ENCODE results near the gene RAD51B. TPM values are rescaled to one million over a fixed set of nuclear protein-coding genes. Genes with fewer than 3 reads are reported as not detected.
A peak's percentile ranks its signal among the peaks of the same experiment; 100 is the strongest.

The RAD51B gene
- total and polyA plus RNA-seq, 8 donors: 10.8 to 18.3 (median 14.1) TPM

DNA sequence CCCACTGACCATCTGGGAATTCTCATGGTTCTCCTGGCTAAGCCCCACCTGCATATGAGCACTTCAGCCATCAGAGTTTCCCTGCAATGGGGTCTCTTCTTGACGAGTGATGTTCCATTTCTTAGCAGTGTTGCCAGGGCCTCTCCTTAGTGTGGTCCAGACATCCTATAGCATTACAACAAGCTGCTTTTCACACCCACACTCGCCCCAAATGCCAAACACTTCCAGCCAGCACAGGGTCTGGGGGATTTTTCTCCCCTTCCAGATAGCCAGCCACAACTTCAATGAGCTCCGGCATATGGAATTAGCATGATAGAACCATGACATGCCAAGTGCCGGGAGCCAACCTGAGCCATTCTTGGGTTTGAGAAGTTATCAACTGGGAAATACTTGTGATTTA, 705.9 kb downstream of the RAD51B start:
- H3K36me3 ChIP-seq: no peaks in the 10 kb centered on the region
- H3K27me3 ChIP-seq: no peaks in the 10 kb centered on the region
- peaks cover 0 to 14% of the 10 kb centered on the region in 2 donors for H3K9me3 ChIP-seq
- H3K27ac ChIP-seq: no peak overlapping the region
- ATAC-seq: no peak
- intact Hi-C loops (cut with DNase I): no loop called here
- no peak overlapping the region for H3K4me3 ChIP-seq
- DNase-seq: no peak
- TF ChIP-seq CTCF (IDR thresholded peaks at IDR 0.05): no peak
- peaks cover 34 to 44% of the 10 kb centered on the region in 2 donors for H3K4me1 ChIP-seq

GRCh38 chr14:68526512-68527091, 707.0 kb downstream of the RAD51B start:
- H3K27ac ChIP-seq: peak overlapping the region; percentile 61 to 70
- no peak overlapping the region for H3K4me3 ChIP-seq
- DNase-seq: peak in 2 of 4 donors; percentile 79
- peaks cover 0 to 25% of the 10 kb centered on the region in 2 donors for H3K9me3 ChIP-seq
- intact Hi-C loops (cut with DNase I): no loop called here
- ATAC-seq: peak; percentile 92
- H3K36me3 ChIP-seq: no peaks in the 10 kb centered on the region
- no peaks in the 10 kb centered on the region for H3K27me3 ChIP-seq
- peaks cover 29 to 36% of the 10 kb centered on the region in 2 donors for H3K4me1 ChIP-seq
- no peak for TF ChIP-seq CTCF (IDR thresholded peaks at IDR 0.05)

- intact Hi-C loops (cut with DNase I): no loop called here
These were observed 707.8 kb downstream of the RAD51B start for GRCh38 chr14:68527329-68527851.

DNA sequence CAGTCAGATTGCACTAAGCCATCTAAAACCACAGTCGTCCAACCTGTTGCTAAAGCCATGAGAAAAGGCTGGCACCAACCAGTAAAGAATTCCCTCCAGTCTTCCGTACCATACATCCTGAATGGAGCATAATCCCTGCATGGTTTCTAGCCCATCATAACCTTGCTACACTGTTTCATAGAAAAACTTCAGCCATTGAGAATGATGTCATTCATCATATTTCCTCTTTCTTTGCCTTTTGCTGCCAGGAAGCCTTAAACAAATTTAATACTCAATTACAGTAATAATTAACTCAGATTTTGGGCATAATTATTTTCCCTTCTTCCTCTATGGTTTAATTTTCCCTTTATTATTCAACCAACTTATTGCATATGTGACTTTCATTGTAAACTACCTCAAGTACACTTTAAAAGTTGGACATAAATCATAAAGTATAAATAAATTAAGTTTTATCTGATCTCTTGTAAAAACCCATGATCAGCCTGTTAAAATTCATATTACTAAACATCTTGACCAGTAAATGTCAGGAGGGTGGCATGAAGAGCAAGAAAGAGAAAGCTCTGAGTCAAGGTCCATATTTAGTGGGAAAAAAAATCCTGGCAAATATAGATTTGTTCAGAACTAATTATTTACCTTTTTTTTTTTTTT, 708.6 kb downstream of the RAD51B start:
- Histone ChIP-seq H3K4me1 (peaks cover 16 to 21% of the 10 kb centered on the region in 2 donors), H3K27ac (peak overlapping the region; percentile 61 to 70), H3K9me3 (peaks cover 0 to 27% of the 10 kb centered on the region in 2 donors), H3K27me3 (no peaks in the 10 kb centered on the region), H3K4me3 (no peak overlapping the region), H3K36me3 (no peaks in the 10 kb centered on the region)
- intact Hi-C loops (cut with DNase I): no loop called here
- no peak for ATAC-seq
- no peak for TF ChIP-seq CTCF (IDR thresholded peaks at IDR 0.05)
- DNase-seq: no peak

More at GRCh38 chr14:68527329-68527851, 707.8 kb downstream of the RAD51B start:
- no peaks in the 10 kb centered on the region for H3K36me3 ChIP-seq
- H3K4me3 ChIP-seq: no peak overlapping the region
- peak; percentile 65 for ATAC-seq
- H3K27me3 ChIP-seq: no peaks in the 10 kb centered on the region
- H3K4me1 ChIP-seq: peaks cover 21 to 28% of the 10 kb centered on the region in 2 donors
- H3K9me3 ChIP-seq: peaks cover 0 to 27% of the 10 kb centered on the region in 2 donors
- DNase-seq: no peak
- H3K27ac ChIP-seq: peak overlapping the region; percentile 61 to 70
- no peak for TF ChIP-seq CTCF (IDR thresholded peaks at IDR 0.05)

DNA sequence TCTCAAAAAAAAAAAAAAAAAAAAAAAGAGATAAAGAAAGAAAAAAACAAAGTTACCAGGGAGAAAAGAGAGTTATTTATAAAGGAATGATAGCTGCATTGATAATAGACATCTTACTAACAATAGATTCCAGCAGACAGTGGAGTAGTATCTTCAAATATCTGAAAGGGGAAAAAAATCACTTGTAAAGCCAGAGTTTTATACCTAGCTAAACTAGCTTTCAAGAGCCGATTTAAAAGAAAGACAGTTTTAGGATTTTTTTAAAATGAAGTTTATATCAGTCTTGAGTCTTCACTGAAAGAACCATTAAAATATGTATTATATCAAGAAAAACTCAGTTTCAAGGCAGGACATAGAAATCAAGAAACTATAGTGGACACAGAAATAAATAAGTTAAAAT, 710.9 kb downstream of the RAD51B start:
- no peak for DNase-seq
- Histone ChIP-seq H3K9me3 (peaks cover 0 to 27% of the 10 kb centered on the region in 2 donors), H3K36me3 (no peaks in the 10 kb centered on the region), H3K4me3 (no peak overlapping the region), H3K27me3 (no peaks in the 10 kb centered on the region), H3K27ac (no peak overlapping the region), H3K4me1 (peaks cover 16 to 21% of the 10 kb centered on the region in 2 donors)
- no peak for ATAC-seq
- TF ChIP-seq CTCF (IDR thresholded peaks at IDR 0.05): no peak
- intact Hi-C loops (cut with DNase I): no loop called here

Measured in left lung (tissue), 10 donors.